Erythroblast (primary cell): ENCODE results near the gene MICU1.

ENCODE experiments used
- GATA1 ChIP-seq: IDR thresholded peaks from 2 replicates; pipeline ENCODE4 v1.6.1; 2011; ENCODE audit warnings: low read depth, mild to moderate bottlenecking, control low read depth, low read length, moderate library complexity
- POLR2A ChIP-seq: IDR thresholded peaks from 2 replicates; pipeline ENCODE4 v1.6.1; 2011; ENCODE audit warnings: mild to moderate bottlenecking, low read length

DNA sequence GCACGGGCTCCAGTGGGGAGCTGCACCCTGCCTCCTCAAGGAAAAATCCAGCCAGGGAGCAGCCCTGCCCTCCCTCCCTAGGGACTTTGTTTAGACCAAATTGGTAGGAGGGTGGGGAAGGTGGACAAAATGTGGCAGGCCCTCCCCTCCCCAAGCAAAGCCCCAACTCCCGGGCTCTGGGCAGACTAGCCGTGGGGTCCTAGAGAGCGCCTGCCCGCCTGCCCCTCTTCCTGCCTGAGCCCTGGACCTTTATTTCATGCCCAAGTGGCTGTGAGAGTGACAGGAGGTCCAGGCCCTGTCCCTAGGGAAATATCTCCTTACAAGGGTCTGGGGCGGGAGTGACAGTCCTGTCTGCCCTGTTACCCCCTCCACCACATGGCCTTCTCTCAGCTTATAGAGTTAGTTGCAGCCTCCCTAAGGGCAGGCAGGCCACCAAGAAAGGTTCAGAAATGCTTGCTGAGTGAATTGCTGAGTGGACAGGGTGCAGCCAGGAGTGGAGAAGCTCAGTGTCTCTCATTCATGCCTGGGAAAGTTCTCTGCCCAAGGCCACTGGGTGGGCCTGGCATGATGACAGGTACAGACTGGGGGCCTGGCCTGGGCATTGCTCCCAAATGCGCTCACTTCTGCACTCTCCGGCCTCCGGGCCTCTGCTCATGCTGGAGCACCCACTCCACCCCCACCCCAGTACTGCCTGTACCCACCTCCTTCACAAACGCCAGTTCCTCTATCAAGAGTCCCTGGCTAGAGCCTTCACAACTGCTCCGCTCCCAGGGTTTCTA is 296.4 kb downstream of the MICU1 start:
- no peak for TF ChIP-seq POLR2A
- TF ChIP-seq GATA1, result no peak
